Activated CD4-positive, CD25-positive, alpha-beta regulatory T cell treated with anti-CD3 and anti-CD28 coated beads, Interleukin-2, amount 50 U/mL, for 72 hours (primary cell): ENCODE results near the gene TFEB.

ENCODE experiments used
- DNase-seq: peaks from one replicate; pipeline ENCODE4 v3.0.0; 2021

Gene TFEB

GRCh38 chr6:41704656-41705310 is 30.6 kb downstream of the TFEB start:
- DNase-seq, result no peak

- no peak for DNase-seq
Observed at GRCh38 chr6:41704028-41704427, 31.4 kb downstream of the TFEB start.

DNA sequence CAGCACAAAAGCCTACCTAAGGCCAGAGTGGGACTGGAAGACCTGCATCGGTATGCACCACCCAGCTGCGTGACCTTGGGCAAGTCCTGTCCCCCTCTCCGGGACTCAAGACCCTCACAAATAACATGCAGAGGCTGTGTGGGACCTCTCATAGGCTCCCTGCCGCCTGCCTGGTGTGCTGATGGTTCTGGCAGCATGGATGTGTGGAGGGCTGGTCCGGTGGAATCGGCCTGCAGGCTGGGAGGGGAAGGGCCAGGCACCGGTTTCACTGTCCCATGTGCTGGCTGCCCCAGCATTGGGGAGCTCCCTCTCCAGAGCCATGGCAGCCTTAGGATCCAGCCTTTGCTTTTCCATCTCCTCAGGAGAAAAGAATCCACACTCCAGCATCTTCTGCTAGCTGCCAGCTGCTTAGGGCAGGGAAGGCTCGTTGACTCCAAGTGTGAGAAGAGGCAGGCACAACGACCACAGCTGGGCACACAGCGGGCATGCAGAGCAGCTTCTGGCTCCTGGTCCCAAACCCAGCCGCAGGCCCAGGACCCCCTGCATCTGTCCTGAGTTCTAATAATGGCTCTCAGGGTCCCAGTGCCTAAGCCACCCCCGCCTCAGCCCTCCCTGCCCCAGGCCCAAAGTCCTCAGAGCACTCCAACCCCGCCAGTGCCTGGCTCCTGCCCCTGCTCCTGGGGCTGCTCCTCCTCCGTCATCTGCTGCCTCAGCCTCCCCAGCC is 32.5 kb downstream of the TFEB start:
- no peak for DNase-seq

- no peak for DNase-seq
Observed at GRCh38 chr6:41702089-41702745, 33.2 kb downstream of the TFEB start.

DNA sequence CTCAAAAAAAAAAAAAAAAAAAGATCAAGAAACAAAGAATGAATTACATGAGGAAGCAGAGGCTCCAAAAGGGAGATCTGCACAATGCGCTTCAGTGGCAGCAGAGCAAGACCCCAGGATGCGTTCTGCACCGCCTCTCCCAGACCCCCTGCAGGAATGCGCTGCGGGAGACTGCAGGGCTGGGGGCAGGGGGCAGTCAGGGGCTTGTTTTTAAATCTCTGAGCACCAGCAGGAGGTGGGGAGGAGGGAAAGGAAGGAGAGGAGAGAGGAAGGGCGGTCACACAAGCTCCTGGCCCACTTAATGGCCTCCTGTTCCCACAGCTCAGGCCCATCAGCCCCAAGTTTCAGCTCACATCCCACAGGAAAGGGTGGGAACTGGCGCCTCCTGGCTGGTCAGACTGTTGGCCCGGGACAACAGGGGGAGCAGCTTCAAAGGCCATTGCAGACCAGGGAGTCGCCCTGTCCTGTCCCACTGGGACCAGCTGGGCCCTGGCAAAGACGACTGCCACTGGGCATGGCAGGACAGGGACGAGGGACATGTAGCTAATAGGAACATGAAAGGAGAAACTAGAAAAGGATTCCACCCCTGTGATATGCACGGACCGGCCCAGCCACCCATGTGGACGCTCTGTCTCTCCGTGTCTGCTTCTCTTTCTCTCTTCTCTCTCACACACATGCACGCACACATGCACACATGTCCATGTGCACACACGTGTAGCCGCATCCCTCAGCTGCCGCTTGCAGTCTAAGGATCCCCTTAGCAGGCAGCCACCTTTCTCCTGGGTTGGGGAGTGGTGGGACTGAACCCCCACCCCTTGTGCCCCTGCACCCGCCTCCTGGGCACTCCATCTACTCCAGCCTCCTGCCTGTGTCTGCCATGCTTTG is 34.7 kb downstream of the TFEB start:
- no peak for DNase-seq

DNA sequence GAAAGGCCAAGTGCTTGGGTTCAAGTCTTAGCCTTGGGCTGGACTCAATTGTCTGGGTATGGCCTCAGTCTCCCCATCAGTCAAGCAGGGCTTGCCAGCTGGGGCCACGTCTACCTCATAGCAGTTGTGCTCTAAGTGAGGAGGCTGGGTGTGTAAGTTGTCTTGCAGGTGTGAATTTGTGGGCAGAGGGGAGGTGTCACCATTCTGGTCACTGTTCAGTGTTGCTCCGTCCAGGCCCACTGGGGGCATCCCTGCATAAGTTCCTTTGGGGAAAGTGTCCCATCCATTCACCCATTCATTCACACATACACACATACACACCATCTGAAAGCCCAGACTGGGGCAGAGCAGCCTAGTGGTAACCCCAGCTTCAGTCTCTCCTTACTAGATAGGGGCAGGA is 36.3 kb downstream of the TFEB start:
- no peak for DNase-seq

DNA sequence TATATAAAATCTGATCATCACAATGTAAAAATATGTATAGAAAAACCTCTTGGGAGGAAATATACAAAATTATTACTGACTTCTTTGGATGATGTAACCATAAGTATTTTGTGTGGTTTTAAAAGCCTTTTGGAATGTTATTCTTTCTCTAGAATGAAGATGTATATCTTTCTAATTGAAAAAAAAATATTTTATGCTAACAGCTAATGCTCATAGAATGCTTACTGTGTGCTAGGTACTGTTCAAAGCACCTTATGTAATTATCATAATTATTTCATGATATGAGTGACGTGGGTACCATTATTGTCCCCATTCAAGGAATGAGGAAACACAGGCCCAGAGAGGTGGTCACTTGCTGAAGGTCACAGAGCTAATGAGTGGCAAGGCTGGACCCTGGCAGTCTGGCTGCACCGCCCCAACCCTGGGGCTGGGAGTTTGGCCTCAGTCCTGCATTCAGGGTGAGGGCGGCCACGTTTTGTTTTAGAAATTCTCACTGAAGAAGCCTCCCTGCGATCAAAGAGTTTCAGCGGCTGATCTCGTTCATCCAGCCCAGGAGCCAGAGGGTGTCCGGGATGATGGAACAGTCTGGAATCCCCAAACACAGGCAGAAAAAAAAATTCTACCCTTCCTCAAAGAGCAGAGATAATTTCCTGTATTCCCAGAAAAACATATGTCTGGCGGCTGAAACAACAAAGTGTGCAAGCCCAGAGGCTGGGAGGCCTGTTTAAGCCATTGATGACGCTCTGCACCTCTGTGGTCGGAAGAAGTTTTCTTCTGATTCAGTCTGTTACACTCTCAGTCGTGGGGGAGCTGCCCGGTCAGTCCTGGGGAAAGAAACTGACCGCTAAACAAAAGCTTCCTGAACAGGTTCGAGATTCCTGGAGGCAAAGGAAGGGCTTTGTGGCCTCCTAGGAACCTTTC is 37.3 kb downstream of the TFEB start:
- DNase-seq, result no peak

GRCh38 chr6:41696788-41697187 is 38.6 kb downstream of the TFEB start:
- no peak for DNase-seq

- no peak for DNase-seq
Observed at GRCh38 chr6:41695825-41696224, 39.6 kb downstream of the TFEB start.

DNA sequence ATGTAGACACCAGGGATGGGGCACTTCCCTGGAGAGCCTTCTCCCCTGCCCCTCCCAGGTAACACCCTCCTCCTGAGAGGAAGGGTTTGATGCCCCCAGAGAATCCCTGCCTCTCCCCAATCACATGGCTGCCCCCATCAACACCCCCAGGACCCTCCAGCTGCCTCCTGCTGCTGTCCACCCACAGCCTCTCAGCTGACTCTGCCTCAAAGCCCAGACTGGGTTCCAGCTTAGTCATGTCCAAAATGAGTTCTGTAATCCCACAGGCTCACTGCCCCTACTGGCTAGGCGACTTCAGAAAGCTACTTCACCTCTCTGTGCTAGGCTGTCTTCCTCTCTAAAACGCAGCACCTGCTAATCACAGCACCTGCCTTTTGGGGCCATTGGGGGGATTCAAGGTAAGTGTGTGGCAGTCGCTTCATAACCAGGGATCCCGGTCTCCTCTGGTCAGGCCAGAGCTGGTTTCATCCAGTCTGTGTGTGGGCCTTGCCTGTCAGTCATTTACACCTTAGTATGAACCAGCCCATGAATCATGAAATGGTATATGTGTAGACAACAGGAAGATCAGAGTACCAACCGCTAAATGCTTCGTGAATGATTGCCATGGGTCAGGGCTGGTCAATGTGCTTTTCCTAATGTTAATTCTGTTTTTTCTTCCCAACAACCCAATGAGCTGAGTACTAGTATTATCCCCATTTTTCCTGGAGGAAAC is 40.4 kb downstream of the TFEB start:
- no peak for DNase-seq

DNA sequence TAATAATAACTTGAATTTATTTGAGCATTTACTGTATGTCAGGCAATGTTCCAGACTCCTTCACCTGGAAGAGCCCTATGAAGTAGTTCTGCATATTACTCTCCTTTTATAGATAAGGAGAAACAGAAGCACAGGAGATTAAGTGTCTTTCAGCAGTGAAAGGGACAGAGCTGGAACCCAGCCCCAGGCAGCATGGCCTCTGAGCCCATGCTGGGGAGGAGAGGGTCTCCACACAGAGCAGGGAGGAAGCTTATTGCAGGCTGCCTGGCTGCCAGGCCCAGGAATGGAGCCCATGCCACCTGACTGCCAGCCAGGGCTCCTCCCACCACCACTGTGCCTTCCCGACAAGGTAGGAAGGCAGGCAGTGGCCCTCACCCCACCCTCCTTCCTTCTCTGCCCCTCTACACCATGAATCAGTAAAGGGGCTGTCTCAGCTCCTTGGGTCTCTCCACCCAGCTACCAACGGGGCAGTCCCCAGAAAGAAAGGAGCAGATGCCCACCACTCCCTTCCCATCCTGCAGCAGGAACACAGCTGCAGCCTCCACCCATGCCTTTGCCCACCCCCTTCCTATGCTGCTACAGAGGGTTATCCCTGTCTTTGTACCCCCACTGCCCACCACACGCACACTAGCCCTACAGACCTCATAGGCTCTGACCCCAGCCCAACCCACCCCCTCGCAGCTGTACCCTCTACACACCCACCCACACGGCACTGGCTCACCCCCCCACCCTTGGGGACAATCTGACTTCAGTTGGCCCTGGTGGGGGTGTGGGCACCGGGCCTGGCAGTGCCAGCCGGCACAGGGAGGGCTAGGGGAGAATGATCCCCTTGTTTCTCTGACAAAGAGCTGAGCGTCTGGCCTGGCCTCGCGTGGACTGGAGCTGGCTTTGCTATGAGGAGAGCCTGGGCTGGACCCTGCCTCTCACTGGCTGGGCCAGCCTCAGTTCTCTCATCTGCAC is 41.8 kb downstream of the TFEB start:
- no peak for DNase-seq

GRCh38 chr6:41692730-41693129 is 42.7 kb downstream of the TFEB start:
- no peak for DNase-seq

GRCh38 chr6:41692080-41692675 is 43.2 kb downstream of the TFEB start:
- no peak for DNase-seq

- DNase-seq, result no peak
Observed at GRCh38 chr6:41691426-41692079, 43.9 kb downstream of the TFEB start.

DNA sequence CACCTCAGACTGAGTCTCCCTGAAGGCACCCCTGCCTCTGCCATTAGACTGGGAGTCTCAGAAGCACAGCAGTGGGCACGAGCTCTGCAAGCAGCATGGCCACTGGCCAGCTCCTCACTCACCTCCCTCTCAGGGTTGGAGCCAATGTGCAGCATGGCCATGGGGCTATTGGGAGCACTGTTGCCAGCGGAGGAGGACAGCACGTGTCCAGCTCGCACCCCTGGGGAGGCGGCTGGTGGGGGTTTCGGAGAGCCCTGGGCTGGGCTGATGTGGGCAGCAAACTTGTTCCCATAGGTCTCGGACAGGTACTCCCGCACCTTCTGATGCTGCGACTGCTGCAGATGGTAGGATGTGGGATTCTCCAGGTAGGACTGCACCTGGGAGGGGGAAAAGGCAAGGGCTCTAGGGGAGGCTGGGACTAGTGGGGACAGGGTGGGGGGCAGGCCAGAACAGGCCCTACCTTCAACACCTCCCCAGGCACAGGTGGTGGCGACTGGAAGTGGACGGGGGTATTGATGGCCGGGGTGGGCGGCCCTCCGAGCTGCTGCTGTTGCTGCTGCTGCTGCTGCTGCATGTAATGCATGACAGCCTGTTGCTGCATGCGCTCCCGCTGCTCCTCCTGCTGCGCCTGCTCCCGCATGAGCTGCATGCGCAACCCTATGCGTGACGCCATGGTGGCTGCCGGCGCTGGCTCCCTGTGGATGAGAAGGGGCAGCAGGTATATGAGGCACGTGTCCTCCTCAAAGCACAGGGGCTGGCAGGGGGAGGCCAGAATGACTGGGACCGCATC is 44.7 kb downstream of the TFEB start:
- no peak for DNase-seq

- DNase-seq, result no peak
Observed at GRCh38 chr6:41689171-41690008, 46.0 kb downstream of the TFEB start.

DNA sequence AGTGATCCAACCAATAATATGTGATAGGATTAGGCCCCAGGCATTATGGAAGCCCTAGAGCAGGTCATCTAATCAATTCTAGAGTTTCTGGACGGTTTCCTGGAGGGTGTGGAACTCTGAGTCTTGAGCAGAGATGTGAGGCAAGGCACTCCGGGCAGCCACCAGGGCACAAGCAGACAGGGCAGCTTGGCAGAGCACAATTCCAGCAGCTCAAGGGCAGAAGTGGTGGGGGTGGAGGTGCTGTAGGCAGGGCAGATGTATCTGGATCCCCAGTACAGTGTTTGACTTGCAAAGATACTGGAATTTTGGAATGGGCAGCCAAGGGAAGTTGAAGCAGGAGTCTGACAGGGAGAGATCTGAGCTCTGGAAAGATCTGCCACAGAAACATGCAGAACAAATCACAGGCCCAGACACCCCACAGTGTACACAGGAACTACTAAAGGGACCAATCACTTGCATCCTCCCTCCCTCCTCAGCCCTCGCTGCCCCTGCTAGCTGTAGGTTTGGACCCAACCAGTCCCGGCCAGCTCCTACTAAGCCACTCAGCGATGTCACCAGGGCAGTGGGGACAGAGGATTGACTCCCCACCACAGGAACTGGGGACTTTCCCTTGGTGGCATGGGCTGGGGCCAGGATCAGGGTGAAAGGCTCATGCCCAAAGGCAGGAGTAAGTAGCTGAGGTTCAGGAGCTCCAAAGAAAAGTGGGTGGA is 47.0 kb downstream of the TFEB start:
- DNase-seq, result no peak
